Measurements from ENCODE around the gene CRYAB.
A peak's percentile ranks its signal among the peaks of the same experiment; 100 is the strongest.
"Not testable (repeated sequence)": the region's sequence is repeated elsewhere in the genome, so short reads cannot be mapped to it uniquely, and the experiment has no call there.

The CRYAB gene

DNA sequence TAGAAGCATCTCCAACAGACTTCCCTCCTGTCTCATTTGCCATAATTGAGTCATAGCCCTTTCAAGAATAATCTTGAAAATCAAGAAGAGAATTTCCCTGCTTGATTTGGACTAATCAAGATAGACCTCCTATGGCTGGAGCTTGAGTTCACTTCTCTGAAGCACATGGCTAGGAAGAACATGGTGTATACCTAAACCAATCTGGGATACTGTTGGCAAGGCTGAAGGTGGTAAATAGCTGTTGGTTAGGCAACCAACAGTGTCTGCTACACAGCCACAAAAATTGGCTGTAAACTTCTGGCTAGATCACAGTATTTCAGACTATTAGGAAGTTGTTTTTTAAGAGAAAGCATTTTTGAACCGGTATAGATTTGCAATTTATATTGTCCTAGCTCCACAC is 4.9 kb downstream of the CRYAB start:
- no peak overlapping the region for H3K27ac ChIP-seq
- TF ChIP-seq, protein P1, sequence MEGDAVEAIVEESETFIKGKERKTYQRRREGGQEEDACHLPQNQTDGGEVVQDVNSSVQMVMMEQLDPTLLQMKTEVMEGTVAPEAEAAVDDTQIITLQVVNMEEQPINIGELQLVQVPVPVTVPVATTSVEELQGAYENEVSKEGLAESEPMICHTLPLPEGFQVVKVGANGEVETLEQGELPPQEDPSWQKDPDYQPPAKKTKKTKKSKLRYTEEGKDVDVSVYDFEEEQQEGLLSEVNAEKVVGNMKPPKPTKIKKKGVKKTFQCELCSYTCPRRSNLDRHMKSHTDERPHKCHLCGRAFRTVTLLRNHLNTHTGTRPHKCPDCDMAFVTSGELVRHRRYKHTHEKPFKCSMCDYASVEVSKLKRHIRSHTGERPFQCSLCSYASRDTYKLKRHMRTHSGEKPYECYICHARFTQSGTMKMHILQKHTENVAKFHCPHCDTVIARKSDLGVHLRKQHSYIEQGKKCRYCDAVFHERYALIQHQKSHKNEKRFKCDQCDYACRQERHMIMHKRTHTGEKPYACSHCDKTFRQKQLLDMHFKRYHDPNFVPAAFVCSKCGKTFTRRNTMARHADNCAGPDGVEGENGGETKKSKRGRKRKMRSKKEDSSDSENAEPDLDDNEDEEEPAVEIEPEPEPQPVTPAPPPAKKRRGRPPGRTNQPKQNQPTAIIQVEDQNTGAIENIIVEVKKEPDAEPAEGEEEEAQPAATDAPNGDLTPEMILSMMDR (conservative IDR thresholded peaks at IDR 0.05), result no peak

DNA sequence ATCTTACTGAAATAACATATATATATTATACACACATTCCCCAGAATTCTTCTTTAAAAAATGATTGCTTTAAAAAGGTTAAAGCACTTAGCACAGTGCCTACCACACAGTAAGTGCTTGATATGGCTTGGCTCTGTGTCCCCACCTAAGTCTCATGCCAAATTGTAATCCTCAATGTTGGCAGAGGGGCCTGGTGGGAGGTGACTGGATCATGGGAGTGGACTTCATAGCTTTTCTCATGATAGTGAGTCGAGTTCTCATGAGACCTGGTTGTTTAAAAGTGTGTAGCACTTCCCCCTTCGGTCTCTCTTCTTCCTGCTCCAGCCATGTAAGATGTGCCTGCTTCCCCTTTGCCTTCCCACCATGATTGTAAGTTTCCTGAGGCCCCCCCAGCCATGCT is 6.2 kb downstream of the CRYAB start:
- H3K27ac ChIP-seq, result no peak overlapping the region
- TF ChIP-seq, protein P1 (conservative IDR thresholded peaks at IDR 0.05), result no peak

DNA sequence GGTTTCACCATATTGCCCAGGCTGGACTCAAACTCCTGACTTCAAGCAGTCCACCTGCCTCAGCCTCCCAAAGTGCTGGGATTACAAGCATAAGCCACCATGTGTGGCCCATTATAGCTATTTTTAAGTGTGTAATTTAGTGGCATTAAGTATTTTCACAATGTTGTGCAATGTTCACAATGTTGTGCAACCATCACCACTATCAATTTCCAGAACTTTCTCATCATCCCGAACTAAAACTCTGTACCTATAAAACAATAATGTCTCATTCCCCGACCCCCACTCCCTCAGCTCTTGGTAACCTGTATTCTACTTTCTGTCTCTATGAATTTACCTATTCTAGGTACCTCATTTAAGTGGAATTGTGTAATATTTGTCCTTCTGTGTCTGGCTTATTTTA is 24.7 kb downstream of the CRYAB start:
- no peak overlapping the region for H3K27ac ChIP-seq
- TF ChIP-seq, protein P1 (conservative IDR thresholded peaks at IDR 0.05), result no peak

DNA sequence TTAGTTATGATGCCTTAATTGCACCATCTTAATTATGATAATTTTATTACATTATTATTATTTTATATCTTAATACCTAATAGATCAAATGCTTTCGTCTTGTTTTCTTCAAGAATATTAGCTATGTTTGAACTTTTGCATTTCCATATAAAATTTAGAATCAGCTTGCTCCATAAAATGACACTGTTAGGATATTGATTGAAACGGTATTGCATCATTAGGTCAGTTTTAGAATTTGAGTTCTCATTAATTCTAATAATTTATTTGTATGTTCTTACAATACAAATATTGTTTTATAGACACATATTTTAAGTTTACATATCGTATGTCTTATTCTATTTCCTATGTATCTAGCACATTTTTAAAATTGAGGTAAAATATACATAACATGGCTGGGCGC is 25.5 kb downstream of the CRYAB start:
- no peak overlapping the region for H3K27ac ChIP-seq
- TF ChIP-seq, protein P1 (conservative IDR thresholded peaks at IDR 0.05), result no peak

DNA sequence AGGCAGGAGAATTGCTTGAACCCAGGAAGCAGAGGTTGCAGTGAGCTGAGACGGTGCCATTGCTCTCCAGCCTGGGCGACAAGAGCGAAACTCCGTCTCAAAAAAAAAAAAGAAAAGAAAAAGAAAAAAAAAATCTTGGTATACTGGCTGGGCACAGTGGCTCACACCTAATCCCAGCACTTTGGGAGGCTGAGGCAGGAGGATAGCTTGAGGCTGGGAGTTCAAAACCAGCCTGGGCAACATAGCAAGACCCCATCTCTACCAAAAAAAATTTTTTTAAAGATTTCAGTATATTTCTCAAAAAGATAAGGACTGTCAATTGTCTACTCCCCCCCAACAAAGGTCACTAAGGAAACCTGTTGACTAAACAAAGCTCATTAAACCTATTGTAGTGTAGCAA is 26.5 kb downstream of the CRYAB start:
- not testable (repeated sequence) for H3K27ac ChIP-seq

DNA sequence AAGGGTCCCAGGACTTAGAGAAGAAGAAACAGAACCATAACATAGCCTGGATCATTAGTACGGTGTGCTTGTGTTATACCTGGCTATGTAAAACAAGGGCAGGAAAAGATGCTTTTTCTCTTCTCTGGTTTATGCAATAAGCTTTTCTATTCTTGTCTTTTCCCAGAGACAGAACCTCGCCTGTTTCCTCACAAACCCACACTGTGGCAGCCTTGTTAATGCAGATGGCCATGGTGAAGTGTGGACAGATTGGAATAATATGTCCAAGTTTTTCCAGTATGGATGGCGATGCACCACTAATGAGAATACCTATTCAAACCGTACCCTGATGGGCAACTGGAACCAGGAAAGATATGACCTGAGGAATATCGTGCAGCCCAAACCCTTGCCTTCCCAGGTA is 29.4 kb downstream of the CRYAB start:
- TF ChIP-seq, protein P1 (conservative IDR thresholded peaks at IDR 0.05), result no peak
- no peak overlapping the region for H3K27ac ChIP-seq

DNA sequence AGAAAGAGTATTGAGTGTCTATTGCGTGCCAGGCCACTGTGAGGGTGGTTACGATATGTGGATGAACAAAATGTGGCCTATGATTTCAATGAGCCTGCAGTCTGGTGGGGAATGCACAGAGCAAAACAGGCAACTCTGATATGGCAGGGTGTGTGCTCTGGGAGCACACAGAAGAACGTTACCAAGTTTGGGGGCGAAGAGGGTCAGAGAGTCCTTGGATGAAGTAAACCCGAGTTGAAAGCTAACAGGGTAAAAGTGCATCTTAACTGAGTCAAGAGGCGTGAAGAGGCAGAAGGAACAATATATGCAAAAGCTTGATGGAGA is 32.0 kb downstream of the CRYAB start:
- TF ChIP-seq, protein P1 (conservative IDR thresholded peaks at IDR 0.05), result no peak
- H3K27ac ChIP-seq, result peak overlapping the region; percentile 87

DNA sequence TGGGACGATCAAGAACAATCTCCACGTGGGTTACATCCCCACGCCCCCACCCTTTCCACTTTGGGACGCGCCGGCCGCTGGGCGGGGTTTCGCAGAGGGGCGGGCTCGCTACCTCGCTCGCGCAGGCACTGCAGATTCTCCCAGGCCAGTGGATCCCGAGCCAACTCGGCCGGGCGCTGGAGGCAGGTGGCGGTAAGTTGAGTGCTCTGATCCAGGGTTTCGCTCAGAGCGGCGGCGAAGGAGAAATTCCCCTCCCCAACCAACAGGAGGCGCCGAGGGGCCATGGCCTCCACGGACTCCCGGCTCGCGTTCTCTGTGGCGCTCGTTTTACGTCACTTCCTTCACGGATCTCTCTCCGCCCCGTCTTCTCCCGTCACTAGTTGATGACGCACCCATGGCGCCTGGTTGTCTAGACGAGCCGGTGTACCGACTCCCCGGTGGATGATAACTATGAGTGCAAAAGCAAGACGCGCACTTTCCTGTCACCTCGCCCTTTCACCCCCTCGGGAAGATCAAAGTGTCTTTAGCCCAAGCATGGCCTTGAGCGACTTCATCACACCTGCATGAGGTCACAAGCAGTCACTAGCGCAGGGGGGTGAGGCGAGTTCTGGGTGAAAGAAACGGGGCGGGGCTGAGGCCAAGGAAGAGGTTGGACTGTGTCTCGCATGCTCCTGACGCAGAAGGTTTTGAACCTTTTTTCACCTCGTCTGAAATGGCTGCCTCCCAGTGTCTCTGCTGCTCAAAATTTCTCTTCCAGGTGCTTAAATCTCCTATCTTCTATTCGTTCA is 32.5 kb downstream of the CRYAB start, which contains the start of the genes CFAP68 and FDXACB1:
CFAP68 (plus strand) TSS at position 693 of the 788 bp plus-strand sequence; CDS start at position 713, 20 bp downstream.
FDXACB1 (minus strand) TSS at position 317 of the 788 bp plus-strand sequence; CDS start at position 284, 33 bp downstream.
- H3K27ac ChIP-seq, result peak within 1 kb of the TSS; percentile 87
- TF ChIP-seq, protein P1 (conservative IDR thresholded peaks at IDR 0.05), result peak; percentile 98
